Measurements from ENCODE around the gene UMOD.

The UMOD gene

DNA sequence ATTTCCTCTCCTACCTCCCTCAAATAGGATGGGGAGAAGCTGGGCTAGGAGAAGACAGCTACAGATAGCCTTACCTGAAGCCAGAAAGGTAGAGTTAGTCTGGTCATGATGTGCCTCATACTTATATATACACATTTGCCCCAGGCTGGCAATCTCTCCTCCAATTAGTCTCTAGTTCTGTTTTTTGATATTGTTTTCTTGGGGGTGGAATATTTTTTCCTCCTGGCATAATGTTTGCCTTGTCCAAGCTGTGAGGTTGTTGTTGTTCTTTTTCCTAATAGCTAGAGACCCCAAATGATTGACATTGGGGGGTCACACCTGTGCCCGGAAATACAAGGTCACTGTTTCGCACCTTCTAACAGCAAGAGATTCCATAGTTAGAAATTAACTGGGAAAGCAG lies at the start of gene UMOD:
TSS of gene UMOD (minus strand) at position 101 of the 400 bp plus-strand sequence. CDS start 1,978 bp downstream, outside the sequence.
- in situ Hi-C loops (cut with MboI; ENCODE audit: low sequenced_read_pairs) = no loop called here

DNA sequence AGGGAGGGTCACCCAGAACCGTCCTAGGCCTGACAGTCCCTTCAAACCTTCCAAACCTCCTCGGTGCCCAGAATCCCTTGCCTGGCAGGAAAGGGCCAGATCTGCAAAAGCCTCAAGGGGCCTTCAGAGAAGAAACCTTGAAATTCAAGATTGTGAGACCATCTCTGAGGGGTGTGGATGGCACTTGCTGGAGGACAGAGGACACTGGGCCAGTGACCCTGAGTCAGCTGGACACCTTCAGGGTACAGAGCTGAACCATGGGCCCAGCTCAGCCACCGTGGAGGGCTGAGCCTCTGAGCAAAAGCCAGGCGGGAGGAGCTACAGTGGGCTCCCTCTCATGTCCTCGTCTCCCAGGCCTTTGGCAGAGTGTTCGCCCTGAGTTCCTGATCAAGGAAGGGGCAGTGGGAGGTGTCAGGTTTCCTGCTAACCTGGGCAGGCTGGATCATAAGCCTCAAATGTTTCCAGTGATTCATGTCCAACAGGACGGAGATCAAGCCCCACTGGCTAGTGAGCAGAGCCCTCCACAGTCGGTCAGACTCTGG lies 49.0 kb upstream of the UMOD start:
- in situ Hi-C loops (cut with MboI; ENCODE audit: low sequenced_read_pairs) = no loop called here

DNA sequence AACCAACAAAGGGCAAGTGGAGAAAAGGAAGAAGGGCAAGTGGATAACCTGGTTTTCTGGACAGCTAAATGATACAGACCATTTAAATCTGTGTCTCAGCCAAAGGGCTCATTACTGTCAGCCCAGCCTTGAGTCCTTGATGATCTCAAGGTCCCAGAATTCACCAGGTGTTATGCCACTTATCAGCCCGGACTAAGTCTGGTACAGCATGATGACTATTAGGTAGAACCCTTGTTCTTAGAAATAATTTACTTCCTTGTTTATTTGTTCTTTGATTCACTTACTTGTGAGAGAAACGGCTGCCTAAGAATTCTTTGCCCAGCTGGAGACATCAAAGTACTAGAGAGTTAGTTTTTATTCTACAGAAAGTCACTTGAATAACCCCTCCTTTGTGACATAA lies 48.6 kb upstream of the UMOD start:
- in situ Hi-C loops (cut with MboI; ENCODE audit: low sequenced_read_pairs) = no loop called here

GRCh38 chr16:20399185-20399584 lies 46.7 kb upstream of the UMOD start:
- in situ Hi-C loops (cut with MboI; ENCODE audit: low sequenced_read_pairs) = no loop called here

DNA sequence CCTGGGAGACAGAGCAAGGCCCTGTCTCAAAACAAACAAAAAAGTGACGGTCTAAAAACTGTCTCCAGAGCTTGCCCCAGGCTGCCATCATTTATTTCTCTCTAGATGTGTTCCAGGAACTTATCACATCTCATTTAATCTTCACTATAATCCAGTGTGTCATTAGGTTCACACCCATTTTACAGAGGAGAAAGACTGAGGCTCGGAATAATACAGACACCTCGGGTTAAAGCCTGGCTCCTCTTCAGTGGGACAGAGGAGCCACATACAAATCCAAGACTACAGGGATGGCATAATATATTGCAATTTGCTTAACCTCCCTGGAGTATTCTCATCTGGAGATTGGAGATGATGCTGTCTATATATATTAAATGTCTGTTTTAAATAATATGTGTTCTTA lies 46.1 kb upstream of the UMOD start:
- in situ Hi-C loops (cut with MboI; ENCODE audit: low sequenced_read_pairs) = no loop called here

DNA sequence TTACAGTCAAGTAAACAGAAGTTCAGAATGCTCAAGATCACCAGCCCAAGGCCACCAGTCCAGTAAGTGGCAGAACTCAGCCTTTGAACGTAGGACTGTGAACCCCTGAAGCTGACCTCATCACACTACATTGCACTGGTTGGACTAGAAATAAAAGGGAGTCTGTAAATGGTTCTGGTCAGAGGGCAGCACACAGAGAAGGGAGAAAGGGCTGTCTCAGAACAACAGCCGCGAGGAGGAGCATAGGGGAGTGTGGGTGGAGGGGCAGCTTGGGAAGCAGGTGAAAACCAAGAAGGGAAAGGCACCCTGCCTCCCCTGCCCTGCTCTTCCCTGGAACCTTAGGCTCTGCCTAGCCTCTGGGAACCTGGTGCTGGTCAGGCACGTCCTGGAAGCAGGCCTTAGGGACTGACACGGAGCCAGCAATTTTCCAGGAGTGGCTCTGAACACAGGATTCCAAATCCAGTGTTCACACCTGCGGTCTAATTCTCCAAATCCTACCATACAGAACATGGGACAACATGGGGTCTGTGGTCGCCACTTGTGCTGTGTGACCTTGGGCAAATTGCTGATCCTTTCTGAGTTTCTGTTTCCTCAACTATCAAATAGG lies 45.1 kb upstream of the UMOD start:
- in situ Hi-C loops (cut with MboI; ENCODE audit: low sequenced_read_pairs) = no loop called here

- in situ Hi-C loops (cut with MboI; ENCODE audit: low sequenced_read_pairs) = no loop called here
These were observed 44.4 kb upstream of the UMOD start for GRCh38 chr16:20396846-20397467.

- in situ Hi-C loops (cut with MboI; ENCODE audit: low sequenced_read_pairs) = no loop called here
These were observed 43.4 kb upstream of the UMOD start for GRCh38 chr16:20395946-20396345.

GRCh38 chr16:20393801-20394577 lies 41.5 kb upstream of the UMOD start:
- in situ Hi-C loops (cut with MboI; ENCODE audit: low sequenced_read_pairs) = no loop called here

DNA sequence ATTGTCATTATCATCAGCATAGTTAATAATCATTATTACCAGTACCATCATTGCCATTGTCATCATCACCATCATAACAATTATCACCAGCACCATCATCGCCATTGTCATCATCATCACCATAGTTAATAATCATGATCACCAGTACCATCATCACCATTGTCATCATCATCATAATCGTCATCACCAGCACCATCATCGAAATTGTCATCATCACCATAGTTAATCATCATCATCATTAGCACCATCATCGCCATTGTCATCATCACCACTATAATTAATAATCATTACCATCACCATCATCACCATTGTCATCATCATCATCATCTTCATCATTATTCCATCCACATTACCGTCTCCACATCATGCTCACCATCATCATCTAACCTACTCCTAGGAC lies 38.5 kb upstream of the UMOD start:
- in situ Hi-C loops (cut with MboI; ENCODE audit: low sequenced_read_pairs) = no loop called here

- in situ Hi-C loops (cut with MboI; ENCODE audit: low sequenced_read_pairs) = no loop called here
These were observed 36.3 kb upstream of the UMOD start for GRCh38 chr16:20388854-20389253.

DNA sequence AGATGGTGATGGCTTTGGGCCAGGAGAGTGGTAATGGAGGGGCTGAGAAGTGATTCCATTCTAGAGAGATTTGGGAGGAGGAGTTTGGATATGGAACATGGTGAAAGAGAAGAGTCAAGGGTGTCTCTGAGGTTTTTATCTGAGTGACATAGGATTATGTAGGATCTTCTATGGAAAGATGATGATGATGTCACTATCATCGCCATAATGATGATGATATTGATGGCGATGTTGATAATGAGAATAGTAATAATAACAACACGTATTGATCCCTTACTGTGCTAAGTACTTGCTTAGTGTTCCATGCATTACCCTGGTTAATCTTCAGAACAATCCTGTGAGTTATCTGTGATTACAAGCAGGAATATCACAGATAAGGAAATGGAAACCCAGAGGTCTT lies 35.5 kb upstream of the UMOD start:
- in situ Hi-C loops (cut with MboI; ENCODE audit: low sequenced_read_pairs) = no loop called here

GRCh38 chr16:20385844-20386832 lies 33.6 kb upstream of the UMOD start:
- in situ Hi-C loops (cut with MboI; ENCODE audit: low sequenced_read_pairs) = no loop called here

DNA sequence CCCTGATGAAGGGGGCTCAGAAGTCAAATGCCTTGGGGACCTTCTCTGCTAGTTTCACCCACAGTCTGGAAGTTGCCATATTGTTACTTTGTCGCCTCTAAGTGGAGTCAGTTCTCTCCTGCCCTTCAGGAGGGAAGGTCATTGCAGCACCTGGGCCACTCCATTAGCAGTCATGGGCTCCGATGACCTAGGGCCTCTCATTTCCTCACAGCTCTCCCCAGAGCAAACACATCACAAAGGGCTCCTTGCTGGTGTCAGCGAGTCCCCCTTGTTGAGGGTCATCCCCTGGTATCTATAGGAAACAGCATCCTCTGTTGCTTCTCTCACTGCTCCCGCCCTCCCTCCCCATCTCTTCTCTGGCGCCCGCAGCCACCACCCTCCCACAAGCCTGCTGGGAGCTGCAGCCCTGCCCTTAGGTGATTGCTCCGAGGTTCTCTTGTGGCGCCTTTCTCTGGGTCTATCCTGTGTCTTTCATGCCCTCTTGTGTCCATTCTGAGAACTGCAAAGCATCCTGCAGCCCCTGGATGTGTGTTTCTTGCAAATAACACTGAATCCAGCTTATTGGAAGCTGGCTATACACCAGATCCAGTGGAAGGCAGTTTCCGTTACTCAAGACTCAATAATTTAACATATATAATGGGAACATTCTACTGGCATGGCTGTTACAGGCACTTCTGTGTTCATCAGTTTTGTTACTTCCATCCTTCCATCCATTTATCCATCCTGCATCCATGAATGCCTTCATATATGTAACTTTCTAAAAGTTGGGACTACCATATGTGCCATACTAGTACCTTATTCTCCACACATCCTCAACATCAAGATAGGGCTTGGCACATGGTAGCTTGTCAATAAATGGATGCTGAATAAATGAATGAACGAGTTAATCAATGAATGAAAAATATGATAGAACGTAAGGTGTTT lies 30.9 kb upstream of the UMOD start:
- in situ Hi-C loops (cut with MboI; ENCODE audit: low sequenced_read_pairs) = no loop called here

DNA sequence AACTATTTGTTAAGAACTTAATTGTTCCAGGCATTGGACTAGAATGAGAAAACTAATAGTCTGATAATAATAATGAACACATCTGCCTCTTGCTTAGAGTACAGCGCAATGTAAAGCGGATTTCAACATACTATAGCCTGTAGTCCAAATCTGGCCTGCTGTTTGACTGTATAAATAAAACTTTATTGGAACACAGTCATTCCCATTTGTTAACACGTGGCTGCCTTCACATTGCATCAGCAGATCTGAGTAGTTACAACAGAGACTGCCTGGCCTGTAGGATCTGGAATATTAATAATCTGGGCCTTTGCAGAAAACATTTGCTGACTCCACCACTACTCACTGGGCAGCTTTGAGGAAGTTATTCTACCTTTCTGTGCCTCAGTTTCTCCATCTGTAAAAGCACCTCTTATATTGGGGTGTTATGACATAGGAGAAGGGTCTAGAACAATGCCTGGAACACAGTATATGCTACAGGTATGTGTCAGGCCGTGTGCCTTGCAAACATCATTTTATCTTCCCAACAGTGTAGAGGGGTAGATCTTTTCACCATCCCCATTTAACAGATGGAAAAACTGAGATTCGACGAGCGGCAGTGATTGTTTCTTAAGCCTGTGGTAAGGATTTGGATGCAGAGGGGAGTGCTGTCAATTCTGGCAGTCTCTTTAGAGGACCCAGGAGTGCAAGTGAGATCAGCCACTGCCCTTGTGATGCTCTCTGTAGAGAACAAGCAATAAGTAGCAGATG lies 29.9 kb upstream of the UMOD start:
- in situ Hi-C loops (cut with MboI; ENCODE audit: low sequenced_read_pairs) = no loop called here

GRCh38 chr16:20380782-20381181 lies 28.3 kb upstream of the UMOD start:
- in situ Hi-C loops (cut with MboI; ENCODE audit: low sequenced_read_pairs) = no loop called here

- in situ Hi-C loops (cut with MboI; ENCODE audit: low sequenced_read_pairs) = no loop called here
These were observed 24.7 kb upstream of the UMOD start for GRCh38 chr16:20377181-20377580.

DNA sequence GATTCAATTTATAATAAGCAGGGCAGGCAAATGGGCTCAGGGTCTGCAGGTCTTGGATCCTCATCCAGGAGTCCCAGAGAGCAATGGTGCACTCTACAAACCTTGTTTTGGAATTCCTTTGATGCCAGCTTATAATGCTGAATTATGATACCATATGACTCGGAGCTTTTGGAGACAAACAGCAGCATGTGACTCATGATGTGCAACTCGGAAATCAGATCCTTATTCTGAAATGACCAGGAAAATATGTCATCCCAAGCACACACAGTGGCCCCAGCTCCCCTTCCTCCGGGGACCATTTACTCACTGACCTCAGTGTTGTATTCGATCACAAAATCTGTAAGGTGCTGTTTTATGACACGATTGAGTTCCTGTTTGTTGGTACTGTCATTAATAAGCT lies 20.2 kb upstream of the UMOD start:
- in situ Hi-C loops (cut with MboI; ENCODE audit: low sequenced_read_pairs) = no loop called here

DNA sequence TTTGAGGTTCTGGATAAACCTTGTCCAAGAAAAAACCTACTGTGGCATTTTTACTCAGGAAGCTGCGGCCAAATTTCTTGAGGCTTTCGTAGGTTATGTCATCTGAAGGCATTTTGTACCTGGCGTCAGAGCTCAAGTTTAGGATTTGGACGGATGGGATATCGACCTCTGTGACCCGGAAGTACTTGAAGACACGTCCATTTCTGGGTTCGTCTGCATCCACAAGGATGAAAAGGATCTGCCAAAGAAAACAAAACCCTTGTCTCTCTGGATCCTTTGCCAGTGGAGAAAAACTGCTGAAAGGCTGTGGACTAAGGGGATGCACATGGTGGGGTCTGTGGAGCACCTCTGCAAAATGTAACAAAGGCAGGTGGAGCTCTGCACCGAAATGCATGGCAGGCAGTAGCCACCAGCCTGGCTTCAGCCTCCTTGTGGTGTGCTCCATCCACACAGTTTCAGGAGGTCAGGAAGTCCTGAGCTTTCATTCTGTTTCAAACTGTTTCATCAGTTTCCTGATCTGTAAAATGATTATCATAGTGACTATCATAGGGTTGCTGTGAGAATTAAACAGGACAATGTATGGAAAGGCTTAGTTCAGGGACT lies 17.0 kb upstream of the UMOD start:
- in situ Hi-C loops (cut with MboI; ENCODE audit: low sequenced_read_pairs) = no loop called here
